Activated CD4-positive, alpha-beta memory T cell treated with anti-CD3 and anti-CD28 coated beads, Interleukin-2, amount 10 ng/mL, durations not matched to agents 7 days and 5 days (primary cell): ENCODE data around the gene HSPA5. TPM values are rescaled to one million over a fixed set of nuclear protein-coding genes. Genes with fewer than 3 reads are reported as not detected.
"Not testable (repeated sequence)": the region's sequence is repeated elsewhere in the genome, so short reads cannot be mapped to it uniquely, and the experiment has no call there.

Experiments used
- CTCF ChIA-PET: fragments of 350-600 bp; sonication (Branson Sonifier 250); formaldehyde crosslinking; loops from one replicate; lab custom pipeline; 2021; ENCODE audit warnings: antibody characterized with exemption, inconsistent platforms; lab: Charles Lee
- POLR2A ChIA-PET: fragments of 350-600 bp; sonication (Branson Sonifier 250); formaldehyde crosslinking; loops from one replicate; lab custom pipeline; 2021; ENCODE audit warnings: antibody characterized with exemption; lab: Charles Lee
- DNase-seq: peaks from one replicate; pipeline ENCODE4 v3.0.0-alpha.2; 2020
- H3K27ac Mint-ChIP-seq: one replicate; pipeline ENCODE4 v1.8.0; 2021; ENCODE audit warnings: mild to moderate bottlenecking, mixed read lengths
- H3K27me3 Mint-ChIP-seq: one replicate; pipeline ENCODE4 v1.8.0; 2021; ENCODE audit warnings: mixed read lengths
- H3K36me3 Mint-ChIP-seq: one replicate; pipeline ENCODE4 v1.8.0; 2021; ENCODE audit warnings: low read depth, mixed read lengths
- H3K4me1 Mint-ChIP-seq: one replicate; pipeline ENCODE4 v1.8.0; 2021; ENCODE audit warnings: mixed read lengths
- H3K4me3 Mint-ChIP-seq: one replicate; pipeline ENCODE4 v1.8.0; 2021; ENCODE audit warnings: mild to moderate bottlenecking, mixed read lengths
- H3K9me3 Mint-ChIP-seq: one replicate; pipeline ENCODE4 v1.8.0; 2021; ENCODE audit warnings: mixed read lengths
- total RNA-seq, 2 experiments: library from RNA; stranded (reverse); gene quantifications; one replicate each; pipeline ENCODE4 v1.2.3, GENCODE V29; 2021

Gene HSPA5
- total RNA-seq, 2 experiments from 2014 or later: 155 to 156 TPM

- Mint-ChIP-seq H3K27me3 (no peaks in the 10 kb centered on the region), H3K36me3 (peaks cover 71% of the 10 kb centered on the region), H3K4me3 (peak overlapping the region; percentile 92), H3K9me3 (no peaks in the 10 kb centered on the region), H3K27ac (peak overlapping the region; percentile 98), H3K4me1 (peaks cover 60% of the 10 kb centered on the region)
- POLR2A ChIA-PET: interaction anchor here (0.6 to 5.0 kb wide), 19 partner anchors 8 to 378 kb away, joined by 3 to 112 read pairs (median 10); partner anchors contain the start of genes ARPC5L, GAPVD1, RABEPK and RPL35
- no peak for DNase-seq
- CTCF ChIA-PET: interaction anchor here (0.7 to 2.4 kb wide), 3 partner anchors 22 to 55 kb away, joined by 3 to 26 read pairs (median 5); partner anchors contain the start of genes GAPVD1 and RABEPK
Observed at GRCh38 chr9:125239631-125240597, 1.2 kb downstream of the HSPA5 start.

DNA sequence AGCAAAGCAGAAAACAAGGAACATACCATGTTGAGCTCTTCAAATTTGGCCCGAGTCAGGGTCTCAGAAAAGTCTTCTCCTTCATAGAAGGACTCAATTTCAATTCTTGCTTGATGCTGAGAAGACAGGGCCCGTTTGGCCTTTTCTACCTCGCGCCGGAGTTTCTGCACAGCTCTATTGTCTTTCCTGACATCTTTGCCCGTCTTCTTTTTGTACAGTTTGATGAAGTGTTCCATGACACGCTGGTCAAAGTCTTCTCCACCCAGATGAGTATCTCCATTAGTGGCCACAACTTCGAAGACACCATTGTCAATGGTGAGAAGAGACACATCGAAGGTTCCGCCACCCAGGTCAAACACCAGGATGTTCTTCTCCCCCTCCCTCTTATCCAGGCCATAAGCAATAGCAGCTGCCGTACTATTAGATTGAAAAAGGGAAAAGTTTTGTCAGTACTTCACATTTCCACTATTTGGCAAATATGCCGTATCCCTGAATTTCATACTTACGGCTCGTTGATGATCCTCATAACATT, 2.2 kb downstream of the HSPA5 start:
- DNase-seq: no peak
- Mint-ChIP-seq H3K27ac (peak overlapping the region; percentile 40), H3K4me1 (peaks cover 60% of the 10 kb centered on the region), H3K36me3 (peaks cover 76% of the 10 kb centered on the region), H3K9me3 (no peaks in the 10 kb centered on the region), H3K27me3 (no peaks in the 10 kb centered on the region), H3K4me3 (peak overlapping the region; percentile 92)
- POLR2A ChIA-PET: interaction anchor here (0.9 to 1.4 kb wide), 7 partner anchors 11 to 41 kb away, joined by 3 to 6 read pairs (median 3); no protein-coding TSS in a partner anchor
- CTCF ChIA-PET: interaction anchor here (0.7 to 1.1 kb wide), 3 partner anchors 16 to 123 kb away, joined by 3 to 4 read pairs (median 3); no protein-coding TSS in a partner anchor

DNA sequence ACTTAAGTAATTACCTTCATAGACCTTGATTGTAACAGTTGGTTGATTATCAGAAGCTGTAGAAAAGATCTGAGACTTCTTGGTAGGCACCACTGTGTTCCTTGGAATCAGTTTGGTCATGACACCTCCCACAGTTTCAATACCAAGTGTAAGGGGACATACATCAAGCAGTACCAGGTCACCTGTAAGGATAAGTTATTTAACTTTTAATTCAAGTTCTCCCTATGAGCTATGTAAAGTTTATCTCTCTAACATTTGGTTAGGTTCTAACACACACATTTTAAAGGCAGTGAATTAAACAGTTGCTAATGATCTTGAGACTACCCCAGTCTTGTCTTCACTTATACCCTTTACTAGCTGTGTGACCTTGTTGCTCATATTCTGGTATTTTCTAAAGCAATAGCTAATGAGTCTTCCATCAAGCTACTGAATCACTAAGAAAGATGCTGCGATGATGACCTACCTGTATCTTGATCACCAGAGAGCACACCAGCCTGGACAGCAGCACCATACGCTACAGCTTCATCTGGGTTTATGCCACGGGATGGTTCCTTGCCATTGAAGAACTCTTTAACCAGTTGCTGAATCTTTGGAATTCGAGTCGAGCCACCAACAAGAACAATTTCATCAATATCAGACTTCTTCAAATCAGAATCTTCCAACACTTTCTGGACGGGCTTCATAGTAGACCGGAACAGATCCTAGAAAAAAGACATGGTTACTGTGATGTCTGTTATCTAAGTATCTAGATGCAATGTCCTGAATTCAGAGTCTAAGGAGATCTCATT, 2.8 kb downstream of the HSPA5 start:
- no peak for DNase-seq
- H3K27me3 Mint-ChIP-seq: no peaks in the 10 kb centered on the region
- POLR2A ChIA-PET: interaction anchor here (0.6 to 4.5 kb wide), 12 partner anchors 10 to 98 kb away, joined by 3 to 17 read pairs (median 4); partner anchors contain the start of gene GAPVD1
- peaks cover 56% of the 10 kb centered on the region for H3K4me1 Mint-ChIP-seq
- H3K9me3 Mint-ChIP-seq: no peaks in the 10 kb centered on the region
- peak overlapping the region; percentile 92 for H3K4me3 Mint-ChIP-seq
- peak overlapping the region; percentile 40 for H3K27ac Mint-ChIP-seq
- CTCF ChIA-PET: interaction anchor here (0.6 to 1.1 kb wide), 3 partner anchors 16 to 123 kb away, joined by 3 to 4 read pairs (median 3); no protein-coding TSS in a partner anchor
- peaks cover 80% of the 10 kb centered on the region for H3K36me3 Mint-ChIP-seq

GRCh38 chr9:125236520-125237159, 4.5 kb downstream of the HSPA5 start:
- H3K9me3 Mint-ChIP-seq, H3K27me3 Mint-ChIP-seq, DNase-seq, CTCF ChIA-PET: not testable (repeated sequence)
- H3K4me3 Mint-ChIP-seq: peak overlapping the region; percentile 31
- H3K36me3 Mint-ChIP-seq: peaks cover 78% of the 10 kb centered on the region
- H3K4me1 Mint-ChIP-seq: peaks cover 46% of the 10 kb centered on the region
- POLR2A ChIA-PET: interaction anchor here (1.7 to 4.5 kb wide), 3 partner anchors 9 to 46 kb away, joined by 9 to 17 read pairs (median 10); partner anchors contain the start of gene GAPVD1
- peak overlapping the region; percentile 36 for H3K27ac Mint-ChIP-seq

DNA sequence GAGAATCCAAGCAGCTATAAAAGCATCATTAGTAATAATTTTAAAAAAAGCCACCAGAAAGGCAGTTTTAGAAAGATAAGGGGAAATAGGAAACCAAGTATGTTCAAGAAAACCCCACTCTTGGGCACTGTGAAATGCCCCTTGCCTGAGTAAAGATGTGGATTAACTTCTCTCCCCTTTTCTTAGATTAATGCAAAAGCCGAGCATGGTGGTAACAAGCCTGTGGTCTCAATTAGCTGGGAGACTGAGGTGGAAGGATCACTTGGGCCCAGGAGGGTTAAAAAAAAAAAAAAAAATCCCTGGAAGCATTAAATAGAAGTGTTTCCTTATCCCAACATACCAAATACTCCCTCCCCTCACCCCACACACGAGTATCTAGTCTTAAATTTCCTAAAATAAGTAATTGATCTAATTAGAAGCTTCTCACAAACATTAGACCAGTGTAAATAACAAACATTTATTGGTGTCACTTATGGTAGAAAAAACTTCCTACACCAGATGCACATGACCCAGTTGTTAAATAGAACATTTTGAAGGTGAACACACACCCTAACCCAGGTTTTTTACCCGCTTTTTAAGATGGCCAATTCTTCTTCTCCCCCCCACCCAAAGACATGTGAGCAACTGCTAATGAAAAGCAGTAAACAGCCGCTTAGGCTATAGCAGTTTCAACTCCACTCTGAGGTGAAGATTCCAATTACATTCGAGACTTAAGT, 5.2 kb downstream of the HSPA5 start:
- H3K27ac Mint-ChIP-seq: peak overlapping the region; percentile 36
- DNase-seq: no peak
- peaks cover 72% of the 10 kb centered on the region for H3K36me3 Mint-ChIP-seq
- no peak overlapping the region for H3K4me3 Mint-ChIP-seq
- ChIA-PET CTCF (no interaction called here), POLR2A (interaction anchor here (1.7 to 4.5 kb wide), 3 partner anchors 10 to 45 kb away, joined by 9 to 17 read pairs (median 10); partner anchors contain the start of gene GAPVD1)
- H3K9me3 Mint-ChIP-seq: no peaks in the 10 kb centered on the region
- peaks cover 46% of the 10 kb centered on the region for H3K4me1 Mint-ChIP-seq
- no peaks in the 10 kb centered on the region for H3K27me3 Mint-ChIP-seq

GRCh38 chr9:125234099-125234498, 7.0 kb downstream of the HSPA5 start:
- H3K27ac Mint-ChIP-seq, CTCF ChIA-PET, DNase-seq, H3K27me3 Mint-ChIP-seq, H3K4me3 Mint-ChIP-seq, H3K9me3 Mint-ChIP-seq: not testable (repeated sequence)
- Mint-ChIP-seq H3K4me1 (peaks cover 41% of the 10 kb centered on the region), H3K36me3 (peaks cover 56% of the 10 kb centered on the region)
- POLR2A ChIA-PET: interaction anchor here (1.2 to 4.5 kb wide), 2 partner anchors 8 to 28 kb away, joined by 4 to 17 read pairs; partner anchors contain the start of gene GAPVD1

GRCh38 chr9:125233678-125234077, 7.5 kb downstream of the HSPA5 start:
- H3K4me3 Mint-ChIP-seq: no peak overlapping the region
- POLR2A ChIA-PET: interaction anchor here (1.2 kb wide), 1 partner anchor 8 kb away, joined by 4 read pairs; no protein-coding TSS in a partner anchor
- no peak for DNase-seq
- no peaks in the 10 kb centered on the region for H3K9me3 Mint-ChIP-seq
- peaks cover 36% of the 10 kb centered on the region for H3K4me1 Mint-ChIP-seq
- no peaks in the 10 kb centered on the region for H3K27me3 Mint-ChIP-seq
- H3K27ac Mint-ChIP-seq: no peak overlapping the region
- CTCF ChIA-PET: no interaction called here
- H3K36me3 Mint-ChIP-seq: peaks cover 52% of the 10 kb centered on the region

DNA sequence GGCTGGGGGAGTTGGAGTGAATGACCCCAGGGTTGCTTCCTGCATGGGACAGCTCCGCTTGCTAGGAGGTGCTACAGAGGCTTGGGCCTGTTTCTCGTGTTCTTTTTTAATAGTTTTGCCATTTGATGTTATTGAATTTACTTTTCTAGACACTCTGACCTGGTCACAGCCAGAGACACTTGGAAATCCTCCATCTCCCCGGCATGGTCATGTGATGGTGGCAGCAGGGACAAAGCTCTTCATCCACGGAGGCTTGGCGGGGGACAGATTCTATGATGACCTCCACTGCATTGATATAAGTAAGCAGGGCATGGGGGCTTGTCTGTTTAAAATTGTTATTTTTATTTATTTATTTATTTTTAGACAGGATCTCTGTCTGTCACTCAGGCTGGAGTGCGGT, 13.4 kb downstream of the HSPA5 start:
- no peaks in the 10 kb centered on the region for H3K27me3 Mint-ChIP-seq
- ChIA-PET CTCF (interaction anchor here (1.1 kb wide), 1 partner anchor 33 kb away, joined by 3 read pairs; the partner anchor contains the start of gene GAPVD1), POLR2A (interaction anchor here (1.4 to 2.6 kb wide), 2 partner anchors 10 to 13 kb away, joined by 5 to 11 read pairs; partner anchors contain the start of gene HSPA5)
- no peak for DNase-seq
- no peaks in the 10 kb centered on the region for H3K9me3 Mint-ChIP-seq
- H3K27ac Mint-ChIP-seq: no peak overlapping the region
- H3K4me1 Mint-ChIP-seq: no peaks in the 10 kb centered on the region
- H3K4me3 Mint-ChIP-seq: no peak overlapping the region
- H3K36me3 Mint-ChIP-seq: peaks cover 4% of the 10 kb centered on the region

DNA sequence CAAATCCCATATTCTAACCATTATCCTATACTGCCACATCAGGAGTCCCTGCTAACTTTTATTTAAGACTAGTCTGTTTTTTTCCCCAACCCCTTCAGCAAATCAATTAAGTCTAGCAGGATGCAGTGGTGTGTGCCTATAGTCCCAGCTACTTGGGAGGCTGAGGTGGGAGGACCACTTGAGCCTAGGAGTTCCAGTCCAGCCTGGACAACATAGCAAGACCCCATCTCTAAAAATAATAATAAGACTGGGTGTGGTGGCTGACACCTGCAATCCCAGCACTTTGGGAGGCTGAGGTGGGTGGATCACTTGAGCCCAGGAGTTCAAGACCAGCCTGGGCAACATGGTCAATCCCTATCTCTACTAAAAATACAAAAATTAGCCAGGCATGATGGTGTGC, 16.3 kb downstream of the HSPA5 start:
- H3K36me3 Mint-ChIP-seq, DNase-seq, H3K4me1 Mint-ChIP-seq, H3K27me3 Mint-ChIP-seq, H3K9me3 Mint-ChIP-seq, H3K4me3 Mint-ChIP-seq, H3K27ac Mint-ChIP-seq: not testable (repeated sequence)
- ChIA-PET CTCF (interaction anchor here (0.7 kb wide), 1 partner anchor 8 kb away, joined by 3 read pairs; no protein-coding TSS in a partner anchor), POLR2A (interaction anchor here (1.2 to 2.8 kb wide), 2 partner anchors 17 to 25 kb away, joined by 3 to 14 read pairs; partner anchors contain the start of gene HSPA5)

GRCh38 chr9:125218621-125219020, 22.5 kb downstream of the HSPA5 start:
- POLR2A ChIA-PET: no interaction called here
- H3K36me3 Mint-ChIP-seq: peaks cover 18% of the 10 kb centered on the region
- no peaks in the 10 kb centered on the region for H3K27me3 Mint-ChIP-seq
- no peak for DNase-seq
- no peaks in the 10 kb centered on the region for H3K9me3 Mint-ChIP-seq
- CTCF ChIA-PET: no interaction called here
- H3K4me1 Mint-ChIP-seq: no peaks in the 10 kb centered on the region
- H3K27ac Mint-ChIP-seq: no peak overlapping the region
- no peak overlapping the region for H3K4me3 Mint-ChIP-seq

- ChIA-PET CTCF (no interaction called here), POLR2A (no interaction called here)
- H3K27ac Mint-ChIP-seq: no peak overlapping the region
- no peaks in the 10 kb centered on the region for H3K4me1 Mint-ChIP-seq
- no peak overlapping the region for H3K4me3 Mint-ChIP-seq
- H3K36me3 Mint-ChIP-seq: peaks cover 19% of the 10 kb centered on the region
- no peaks in the 10 kb centered on the region for H3K9me3 Mint-ChIP-seq
- H3K27me3 Mint-ChIP-seq: no peaks in the 10 kb centered on the region
- DNase-seq: no peak
Observed at GRCh38 chr9:125214186-125214585, 27.0 kb downstream of the HSPA5 start.
